MM.1S (cell line): ENCODE measurements around the gene BBX.

Source experiments
- DNase-seq: peaks from one replicate; pipeline ENCODE4 v3.0.0-alpha.2; 2015
- H2AFZ ChIP-seq: fragments of 300-600 bp; sonication (generic); 2 replicates; pipeline ENCODE4 v1.6.0; 2016; ENCODE audit warnings: antibody characterized with exemption, low read length
- H3F3A ChIP-seq: fragments of 300-600 bp; sonication (generic); 2 replicates; pipeline ENCODE4 v1.6.1; 2016; ENCODE audit warnings: mild to moderate bottlenecking, antibody characterized with exemption, low read length, moderate library complexity, mixed read lengths; ENCODE audit not compliant: insufficient read depth
- H3K27ac ChIP-seq: fragments of 300-600 bp; sonication (generic); 2 replicates; pipeline ENCODE4 v1.5.1; 2016; ENCODE audit warnings: mild to moderate bottlenecking, low read length
- H3K27me3 ChIP-seq: fragments of 300-600 bp; sonication (generic); replicated peaks from 2 replicates; pipeline ENCODE4 v1.6.0; 2016; ENCODE audit warnings: low read length; ENCODE audit not compliant: insufficient read depth
- H3K36me3 ChIP-seq: fragments of 300-600 bp; sonication (generic); replicated peaks from 2 replicates; pipeline ENCODE4 v1.6.1; 2016; ENCODE audit warnings: mild to moderate bottlenecking, low read length, mixed read lengths; ENCODE audit not compliant: insufficient read depth
- H3K4me1 ChIP-seq: fragments of 300-600 bp; sonication (generic); 2 replicates; pipeline ENCODE4 v1.6.1; 2016; ENCODE audit warnings: low read length, mixed read lengths
- H3K4me2 ChIP-seq: fragments of 300-600 bp; sonication (generic); 2 replicates; pipeline ENCODE4 v1.6.0; 2016; ENCODE audit warnings: low read depth, low read length
- H3K4me3 ChIP-seq: fragments of 300-600 bp; sonication (generic); 2 replicates; pipeline ENCODE4 v1.5.1; 2016; ENCODE audit warnings: low read length, mixed read lengths
- H3K79me2 ChIP-seq: fragments of 300-600 bp; sonication (generic); 2 replicates; pipeline ENCODE4 v1.6.1; 2016; ENCODE audit warnings: mixed run types, low read length, mixed read lengths
- H3K9ac ChIP-seq: fragments of 300-600 bp; sonication (generic); 2 replicates; pipeline ENCODE4 v1.6.1; 2016; ENCODE audit warnings: low read length, mixed read lengths
- H3K9me2 ChIP-seq: fragments of 300-600 bp; sonication (generic); replicated peaks from 2 replicates; pipeline ENCODE4 v1.6.1; 2016; ENCODE audit warnings: mild to moderate bottlenecking, low read length, mixed read lengths; ENCODE audit not compliant: insufficient read depth
- H3K9me3 ChIP-seq: fragments of 300-600 bp; sonication (generic); replicated peaks from 2 replicates; pipeline ENCODE4 v1.6.1; 2016; ENCODE audit warnings: mild to moderate bottlenecking, low read length, mixed read lengths; ENCODE audit not compliant: insufficient read depth
- H4K20me1 ChIP-seq: fragments of 300-600 bp; sonication (generic); 2 replicates; pipeline ENCODE4 v1.6.1; 2016; ENCODE audit warnings: mild to moderate bottlenecking, low read length, moderate library complexity, mixed read lengths; ENCODE audit not compliant: insufficient read depth
- CTCF ChIP-seq: fragments of 300-600 bp; sonication (generic); IDR thresholded peaks from 2 replicates; pipeline ENCODE4 v1.5.1; 2016; ENCODE audit warnings: antibody characterized with exemption, low read length, mixed read lengths
- EZH2 ChIP-seq: fragments of 300-600 bp; sonication (generic); optimal IDR thresholded peaks from 2 replicates; pipeline ENCODE3; 2017; ENCODE audit warnings: low read depth, mild to moderate bottlenecking, antibody characterized with exemption, low read length, mixed read lengths
- EZH2phosphoT487 ChIP-seq: fragments of 300-600 bp; sonication (generic); IDR thresholded peaks from 2 replicates; pipeline ENCODE4 v1.6.1; 2018; ENCODE audit warnings: antibody characterized with exemption, low read length

The BBX gene

GRCh38 chr3:107632576-107632975, 109.8 kb downstream of the BBX start:
- H3K4me2 ChIP-seq, result no peak overlapping the region
- H4K20me1 ChIP-seq, result no peaks in the 10 kb centered on the region
- H2AFZ ChIP-seq, result no peak overlapping the region
- no peak for TF ChIP-seq EZH2
- no peak for TF ChIP-seq CTCF
- TF ChIP-seq EZH2phosphoT487, result no peak
- H3K27me3 ChIP-seq, result no peaks in the 10 kb centered on the region
- H3K27ac ChIP-seq, result no peak overlapping the region
- no peaks in the 10 kb centered on the region for H3K9me3 ChIP-seq
- H3K9ac ChIP-seq, result no peak overlapping the region
- no peaks in the 10 kb centered on the region for H3K36me3 ChIP-seq
- H3K4me1 ChIP-seq, result peaks cover 25% of the 10 kb centered on the region
- DNase-seq, result no peak
- H3K9me2 ChIP-seq, result no peaks in the 10 kb centered on the region
- H3K4me3 ChIP-seq, result no peak overlapping the region
- peaks cover 18% of the 10 kb centered on the region for H3F3A ChIP-seq
- H3K79me2 ChIP-seq, result no peaks in the 10 kb centered on the region

GRCh38 chr3:107633327-107634098, 110.8 kb downstream of the BBX start:
- Histone ChIP-seq H3K36me3 (no peaks in the 10 kb centered on the region), H3K27ac (peak overlapping the region; percentile 22; the same call in 1 of the 2 replicates), H3K4me3 (peak overlapping the region; percentile 7; the same call in 1 of the 2 replicates), H3K9me2 (no peaks in the 10 kb centered on the region), H3K9me3 (no peaks in the 10 kb centered on the region), H3K27me3 (no peaks in the 10 kb centered on the region), H3K9ac (no peak overlapping the region), H3F3A (peaks cover 18% of the 10 kb centered on the region), H3K4me2 (peak overlapping the region; percentile 42), H4K20me1 (no peaks in the 10 kb centered on the region), H3K4me1 (peaks cover 25% of the 10 kb centered on the region), H2AFZ (no peak overlapping the region), H3K79me2 (no peaks in the 10 kb centered on the region)
- peak; percentile 63 for DNase-seq
- no peak for TF ChIP-seq CTCF
- TF ChIP-seq EZH2, result no peak
- TF ChIP-seq EZH2phosphoT487, result no peak

- Histone ChIP-seq H3K9me2 (no peaks in the 10 kb centered on the region), H3K4me2 (peak overlapping the region; percentile 42), H3K4me1 (peaks cover 25% of the 10 kb centered on the region), H3K27me3 (no peaks in the 10 kb centered on the region), H3K9me3 (no peaks in the 10 kb centered on the region), H2AFZ (no peak overlapping the region), H3K79me2 (no peaks in the 10 kb centered on the region), H3F3A (peaks cover 18% of the 10 kb centered on the region), H3K4me3 (peak overlapping the region; percentile 7; the same call in 1 of the 2 replicates), H3K27ac (peak overlapping the region; percentile 22; the same call in 1 of the 2 replicates), H4K20me1 (no peaks in the 10 kb centered on the region), H3K9ac (no peak overlapping the region), H3K36me3 (no peaks in the 10 kb centered on the region)
- DNase-seq, result no peak
- TF ChIP-seq EZH2phosphoT487, result no peak
- no peak for TF ChIP-seq EZH2
- no peak for TF ChIP-seq CTCF
Observed at GRCh38 chr3:107634099-107634489, 111.3 kb downstream of the BBX start.
